Measurements from ENCODE around the gene MBD3L2B.
"Not testable (repeated sequence)": the region's sequence is repeated elsewhere in the genome, so short reads cannot be mapped to it uniquely, and the experiment has no call there.

DNA sequence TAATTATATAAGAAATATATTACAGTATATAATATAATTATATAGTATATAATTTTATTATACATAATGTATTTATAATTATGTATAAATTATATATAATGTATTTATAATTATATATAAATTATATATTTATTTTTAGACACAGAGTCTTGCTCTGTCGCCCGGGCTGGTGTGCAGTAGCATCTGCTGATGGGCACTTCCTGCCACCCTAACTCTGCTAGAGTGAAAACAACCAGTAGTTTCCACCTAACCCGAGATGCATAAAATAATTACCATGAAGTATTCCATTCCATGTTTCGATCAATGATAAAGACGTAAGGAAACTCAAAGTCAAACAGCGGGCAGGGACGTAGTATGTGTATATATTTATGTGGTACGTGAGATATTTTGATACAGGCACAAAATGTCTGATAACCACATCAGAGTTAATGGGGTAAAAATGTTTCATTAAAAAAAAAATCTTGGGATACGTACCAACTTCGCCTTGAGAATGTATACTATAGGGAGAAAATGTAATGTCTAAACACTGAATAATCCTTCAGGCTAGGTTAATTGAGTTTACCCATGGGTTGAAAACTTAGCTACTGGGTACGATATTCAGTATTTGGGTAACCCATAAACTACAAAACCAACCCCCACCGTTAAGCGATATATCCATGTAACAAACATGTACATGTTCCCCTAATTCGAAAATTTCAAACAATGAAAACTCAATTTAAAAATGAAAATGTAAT lies 33.6 kb upstream of the MBD3L2B start:
- TF ChIP-seq, protein P1, sequence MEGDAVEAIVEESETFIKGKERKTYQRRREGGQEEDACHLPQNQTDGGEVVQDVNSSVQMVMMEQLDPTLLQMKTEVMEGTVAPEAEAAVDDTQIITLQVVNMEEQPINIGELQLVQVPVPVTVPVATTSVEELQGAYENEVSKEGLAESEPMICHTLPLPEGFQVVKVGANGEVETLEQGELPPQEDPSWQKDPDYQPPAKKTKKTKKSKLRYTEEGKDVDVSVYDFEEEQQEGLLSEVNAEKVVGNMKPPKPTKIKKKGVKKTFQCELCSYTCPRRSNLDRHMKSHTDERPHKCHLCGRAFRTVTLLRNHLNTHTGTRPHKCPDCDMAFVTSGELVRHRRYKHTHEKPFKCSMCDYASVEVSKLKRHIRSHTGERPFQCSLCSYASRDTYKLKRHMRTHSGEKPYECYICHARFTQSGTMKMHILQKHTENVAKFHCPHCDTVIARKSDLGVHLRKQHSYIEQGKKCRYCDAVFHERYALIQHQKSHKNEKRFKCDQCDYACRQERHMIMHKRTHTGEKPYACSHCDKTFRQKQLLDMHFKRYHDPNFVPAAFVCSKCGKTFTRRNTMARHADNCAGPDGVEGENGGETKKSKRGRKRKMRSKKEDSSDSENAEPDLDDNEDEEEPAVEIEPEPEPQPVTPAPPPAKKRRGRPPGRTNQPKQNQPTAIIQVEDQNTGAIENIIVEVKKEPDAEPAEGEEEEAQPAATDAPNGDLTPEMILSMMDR (IDR thresholded peaks at IDR 0.05) = not testable (repeated sequence)
- not testable (repeated sequence) for TF ChIP-seq POLR2A (IDR thresholded peaks at IDR 0.05)
